Central memory CD8-positive, alpha-beta T cell (primary cell): ENCODE results near the gene GNAI3.

ENCODE experiments used
- ATAC-seq: fragments of 150-1000 bp; cut with Tn5 transposase; replicated peaks from 2 replicates; pipeline ENCODE4 v1.10.0; 2022; ENCODE audit warnings: mild to moderate bottlenecking, moderate FRiP score, moderate number of reproducible peaks; ENCODE audit not compliant: poor library complexity, severe bottlenecking; ENCODE audit errors: extremely low read depth
- DNase-seq, 2 donors: peaks; one replicate each; pipeline ENCODE4 v3.0.0; 2021; ENCODE audit warnings: low spot score in 2 of 2
- H3K27ac Mint-ChIP-seq: one replicate; pipeline ENCODE4 v1.8.0; 2022; ENCODE audit warnings: low read depth, mild to moderate bottlenecking, moderate library complexity, mixed read lengths
- H3K27me3 Mint-ChIP-seq: one replicate; pipeline ENCODE4 v1.8.0; 2022; ENCODE audit warnings: mixed read lengths
- H3K36me3 Mint-ChIP-seq: one replicate; pipeline ENCODE4 v1.8.0; 2022; ENCODE audit warnings: mild to moderate bottlenecking, moderate library complexity, mixed read lengths; ENCODE audit not compliant: insufficient read depth
- H3K4me1 Mint-ChIP-seq: one replicate; pipeline ENCODE4 v1.8.0; 2022; ENCODE audit warnings: mixed read lengths
- H3K4me3 Mint-ChIP-seq: one replicate; pipeline ENCODE4 v1.8.0; 2022; ENCODE audit warnings: mild to moderate bottlenecking, moderate library complexity, mixed read lengths
- H3K9me3 Mint-ChIP-seq: one replicate; pipeline ENCODE4 v1.8.0; 2022; ENCODE audit warnings: mixed read lengths

GNAI3 gene

GRCh38 chr1:109661391-109661790, 113.0 kb downstream of the GNAI3 start:
- no peaks in the 10 kb centered on the region for H3K27me3 Mint-ChIP-seq
- peaks cover 2% of the 10 kb centered on the region for H3K4me1 Mint-ChIP-seq
- peaks cover 2% of the 10 kb centered on the region for H3K36me3 Mint-ChIP-seq
- H3K4me3 Mint-ChIP-seq: no peak overlapping the region
- no peak overlapping the region for H3K27ac Mint-ChIP-seq
- DNase-seq: no peak
- no peaks in the 10 kb centered on the region for H3K9me3 Mint-ChIP-seq
- ATAC-seq: no peak

- Mint-ChIP-seq H3K27ac (no peak overlapping the region), H3K4me3 (no peak overlapping the region), H3K36me3 (no peaks in the 10 kb centered on the region), H3K9me3 (no peaks in the 10 kb centered on the region), H3K27me3 (no peaks in the 10 kb centered on the region), H3K4me1 (no peaks in the 10 kb centered on the region)
- ATAC-seq (no peak), DNase-seq (no peak)
Measured at GRCh38 chr1:109664671-109665070, 116.3 kb downstream of the GNAI3 start.

- peak in 1 of 2 donors; percentile 15 for DNase-seq
- no peaks in the 10 kb centered on the region for H3K9me3 Mint-ChIP-seq
- H3K4me1 Mint-ChIP-seq: no peaks in the 10 kb centered on the region
- no peaks in the 10 kb centered on the region for H3K27me3 Mint-ChIP-seq
- H3K4me3 Mint-ChIP-seq: peak within 1 kb of the TSS; percentile 43
- H3K36me3 Mint-ChIP-seq: no peaks in the 10 kb centered on the region
- ATAC-seq: peak; percentile 84
- no peak within 1 kb of the TSS for H3K27ac Mint-ChIP-seq
Measured at GRCh38 chr1:109667452-109668122, 119.2 kb downstream of the GNAI3 start, which contains the start of gene GSTM2. Gene GSTM2 (plus strand): TSS chr1:109668057. CDS start chr1:109668116, 59 bp downstream.
